KMS-11 (cell line): ENCODE results near the gene OCEL1.
A peak's percentile ranks its signal among the peaks of the same experiment; 100 is the strongest.

Experiments
- H2AFZ ChIP-seq: fragments of 200-600 bp; sonication (generic); 2 replicates; pipeline ENCODE4 v1.6.1; 2016; ENCODE audit warnings: antibody characterized with exemption, mixed run types, low read depth
- H3K27ac ChIP-seq: fragments of 200-600 bp; sonication (generic); 2 replicates; pipeline ENCODE4 v1.6.1; 2016; ENCODE audit warnings: mild to moderate bottlenecking, mixed run types
- H3K27me3 ChIP-seq: fragments of 200-600 bp; sonication (generic); 2 replicates; pipeline ENCODE4 v1.6.1; 2017; ENCODE audit warnings: mild to moderate bottlenecking, low read depth, mixed run types, moderate library complexity; ENCODE audit not compliant: insufficient read depth
- H3K36me3 ChIP-seq: fragments of 200-600 bp; sonication (generic); 2 replicates; pipeline ENCODE4 v1.6.1; 2017; ENCODE audit warnings: mild to moderate bottlenecking, mixed run types; ENCODE audit not compliant: insufficient read depth
- H3K4me1 ChIP-seq: fragments of 200-600 bp; sonication (generic); 2 replicates; pipeline ENCODE4 v1.6.1; 2016; ENCODE audit warnings: mild to moderate bottlenecking, low read depth, mixed run types; ENCODE audit not compliant: poor library complexity, severe bottlenecking
- H3K4me2 ChIP-seq: fragments of 200-600 bp; sonication (generic); 2 replicates; pipeline ENCODE4 v1.7.0; 2016; ENCODE audit warnings: mild to moderate bottlenecking, mixed run types
- H3K4me3 ChIP-seq: fragments of 200-600 bp; sonication (generic); IDR thresholded peaks from 2 replicates; pipeline ENCODE4 v1.6.1; 2017; ENCODE audit warnings: low read depth, low read length, mixed read lengths; ENCODE audit not compliant: insufficient read depth
- H3K79me2 ChIP-seq: fragments of 200-600 bp; sonication (generic); 2 replicates; pipeline ENCODE4 v1.6.1; 2016; ENCODE audit warnings: low read depth, mixed run types; ENCODE audit not compliant: insufficient read depth
- H3K9ac ChIP-seq: fragments of 200-600 bp; sonication (generic); 2 replicates; pipeline ENCODE4 v1.6.1; 2016; ENCODE audit warnings: mild to moderate bottlenecking, mixed run types
- H4K20me1 ChIP-seq: fragments of 200-600 bp; sonication (generic); 2 replicates; pipeline ENCODE4 v1.6.1; 2016; ENCODE audit warnings: mild to moderate bottlenecking, mixed run types; ENCODE audit not compliant: insufficient read depth
- TF ChIP-seq, protein P1 (sequence below): fragments of 200-600 bp; sonication (generic); conservative IDR thresholded peaks from 2 replicates; pipeline ENCODE4 v1.6.1; 2017; ENCODE audit warnings: low read depth, mild to moderate bottlenecking, antibody characterized with exemption, low read length, moderate library complexity, mixed read lengths

OCEL1 gene

DNA sequence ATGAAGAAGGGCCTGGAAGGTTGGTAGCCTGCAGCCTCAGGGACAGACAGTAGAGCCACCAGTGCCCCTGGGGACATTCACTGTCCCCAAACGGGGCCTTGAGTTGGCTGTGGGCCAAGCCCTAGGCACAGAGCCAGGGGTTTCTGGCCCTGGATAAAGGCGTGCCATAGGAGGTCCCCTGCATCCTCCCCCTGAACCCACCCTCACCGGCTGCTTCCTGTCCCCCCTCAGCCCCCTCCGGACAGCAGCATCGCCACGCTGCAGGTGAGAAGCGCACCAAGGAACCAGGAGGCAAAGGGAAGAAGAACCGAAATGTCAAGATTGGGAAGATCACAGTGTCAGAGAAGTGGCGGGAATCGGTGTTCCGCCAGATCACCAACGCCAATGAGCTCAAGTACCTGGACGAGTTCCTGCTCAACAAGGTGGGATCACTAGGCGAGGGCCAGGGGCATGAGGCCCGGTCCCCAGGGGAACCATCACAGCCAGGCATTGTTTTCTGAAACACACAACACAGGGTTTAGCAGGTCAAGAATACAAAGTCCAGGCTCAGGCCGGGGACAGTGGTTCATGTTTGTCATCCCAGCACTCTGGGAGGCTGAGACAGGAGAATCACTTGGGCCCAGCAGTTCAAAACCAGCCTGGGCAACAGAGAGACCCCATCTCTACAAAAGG lies 25.5 kb upstream of the OCEL1 start:
- Histone ChIP-seq H3K4me1 (no peaks in the 10 kb centered on the region), H3K9ac (no peak overlapping the region), H3K27me3 (no peaks in the 10 kb centered on the region), H3K4me3 (no peak overlapping the region), H2AFZ (no peak overlapping the region), H3K4me2 (no peak overlapping the region), H4K20me1 (no peaks in the 10 kb centered on the region), H3K79me2 (no peaks in the 10 kb centered on the region), H3K36me3 (no peaks in the 10 kb centered on the region), H3K27ac (no peak overlapping the region)
- TF ChIP-seq, protein P1, sequence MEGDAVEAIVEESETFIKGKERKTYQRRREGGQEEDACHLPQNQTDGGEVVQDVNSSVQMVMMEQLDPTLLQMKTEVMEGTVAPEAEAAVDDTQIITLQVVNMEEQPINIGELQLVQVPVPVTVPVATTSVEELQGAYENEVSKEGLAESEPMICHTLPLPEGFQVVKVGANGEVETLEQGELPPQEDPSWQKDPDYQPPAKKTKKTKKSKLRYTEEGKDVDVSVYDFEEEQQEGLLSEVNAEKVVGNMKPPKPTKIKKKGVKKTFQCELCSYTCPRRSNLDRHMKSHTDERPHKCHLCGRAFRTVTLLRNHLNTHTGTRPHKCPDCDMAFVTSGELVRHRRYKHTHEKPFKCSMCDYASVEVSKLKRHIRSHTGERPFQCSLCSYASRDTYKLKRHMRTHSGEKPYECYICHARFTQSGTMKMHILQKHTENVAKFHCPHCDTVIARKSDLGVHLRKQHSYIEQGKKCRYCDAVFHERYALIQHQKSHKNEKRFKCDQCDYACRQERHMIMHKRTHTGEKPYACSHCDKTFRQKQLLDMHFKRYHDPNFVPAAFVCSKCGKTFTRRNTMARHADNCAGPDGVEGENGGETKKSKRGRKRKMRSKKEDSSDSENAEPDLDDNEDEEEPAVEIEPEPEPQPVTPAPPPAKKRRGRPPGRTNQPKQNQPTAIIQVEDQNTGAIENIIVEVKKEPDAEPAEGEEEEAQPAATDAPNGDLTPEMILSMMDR = no peak

DNA sequence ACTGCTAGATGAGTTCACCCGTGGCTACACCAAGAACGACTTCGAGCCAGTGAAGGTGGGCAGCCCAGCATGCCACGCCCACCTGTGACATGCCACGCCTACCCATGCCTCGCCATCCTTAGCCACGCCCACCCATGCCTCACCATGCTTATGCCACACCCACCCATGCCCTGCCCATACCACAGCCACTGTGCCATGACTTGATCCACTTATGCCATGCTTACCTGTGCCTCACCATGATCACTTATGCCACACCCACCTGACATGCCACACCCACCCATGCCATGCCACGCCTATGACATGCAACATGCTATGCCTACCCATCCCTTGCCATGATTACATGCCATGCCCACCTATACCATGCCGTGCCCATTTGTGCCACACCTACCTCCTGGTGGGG lies 23.8 kb upstream of the OCEL1 start:
- TF ChIP-seq, protein P1 = no peak
- H3K9ac ChIP-seq = no peak overlapping the region
- no peaks in the 10 kb centered on the region for H4K20me1 ChIP-seq
- H3K4me2 ChIP-seq = no peak overlapping the region
- H3K36me3 ChIP-seq = no peaks in the 10 kb centered on the region
- no peaks in the 10 kb centered on the region for H3K4me1 ChIP-seq
- H3K27ac ChIP-seq = no peak overlapping the region
- no peak overlapping the region for H3K4me3 ChIP-seq
- no peak overlapping the region for H2AFZ ChIP-seq
- H3K27me3 ChIP-seq = no peaks in the 10 kb centered on the region
- H3K79me2 ChIP-seq = no peaks in the 10 kb centered on the region

DNA sequence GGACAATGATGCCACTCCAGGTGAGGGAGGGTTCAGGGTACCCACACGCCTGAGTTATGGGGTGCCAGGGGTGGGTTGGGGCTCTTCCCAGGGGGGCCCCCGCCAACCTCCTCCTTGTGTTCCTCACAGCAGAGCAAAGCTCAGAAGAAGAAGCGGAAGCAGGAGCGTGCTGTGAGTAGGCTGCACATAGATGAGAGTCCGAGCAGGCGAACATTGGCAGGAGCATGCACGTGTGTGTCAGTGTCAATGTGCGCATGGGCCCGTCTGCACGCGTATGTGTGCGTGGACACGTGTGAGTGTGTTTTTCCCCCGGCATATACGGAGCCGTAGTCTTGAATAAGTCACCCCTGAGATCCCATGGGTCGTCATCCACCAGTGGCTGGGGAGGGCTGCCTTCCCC lies 23.3 kb upstream of the OCEL1 start:
- no peaks in the 10 kb centered on the region for H3K79me2 ChIP-seq
- no peak overlapping the region for H3K4me3 ChIP-seq
- H4K20me1 ChIP-seq = no peaks in the 10 kb centered on the region
- H3K27ac ChIP-seq = no peak overlapping the region
- H3K9ac ChIP-seq = no peak overlapping the region
- no peak overlapping the region for H3K4me2 ChIP-seq
- TF ChIP-seq, protein P1 = no peak
- H2AFZ ChIP-seq = no peak overlapping the region
- no peaks in the 10 kb centered on the region for H3K4me1 ChIP-seq
- no peaks in the 10 kb centered on the region for H3K27me3 ChIP-seq
- H3K36me3 ChIP-seq = no peaks in the 10 kb centered on the region

DNA sequence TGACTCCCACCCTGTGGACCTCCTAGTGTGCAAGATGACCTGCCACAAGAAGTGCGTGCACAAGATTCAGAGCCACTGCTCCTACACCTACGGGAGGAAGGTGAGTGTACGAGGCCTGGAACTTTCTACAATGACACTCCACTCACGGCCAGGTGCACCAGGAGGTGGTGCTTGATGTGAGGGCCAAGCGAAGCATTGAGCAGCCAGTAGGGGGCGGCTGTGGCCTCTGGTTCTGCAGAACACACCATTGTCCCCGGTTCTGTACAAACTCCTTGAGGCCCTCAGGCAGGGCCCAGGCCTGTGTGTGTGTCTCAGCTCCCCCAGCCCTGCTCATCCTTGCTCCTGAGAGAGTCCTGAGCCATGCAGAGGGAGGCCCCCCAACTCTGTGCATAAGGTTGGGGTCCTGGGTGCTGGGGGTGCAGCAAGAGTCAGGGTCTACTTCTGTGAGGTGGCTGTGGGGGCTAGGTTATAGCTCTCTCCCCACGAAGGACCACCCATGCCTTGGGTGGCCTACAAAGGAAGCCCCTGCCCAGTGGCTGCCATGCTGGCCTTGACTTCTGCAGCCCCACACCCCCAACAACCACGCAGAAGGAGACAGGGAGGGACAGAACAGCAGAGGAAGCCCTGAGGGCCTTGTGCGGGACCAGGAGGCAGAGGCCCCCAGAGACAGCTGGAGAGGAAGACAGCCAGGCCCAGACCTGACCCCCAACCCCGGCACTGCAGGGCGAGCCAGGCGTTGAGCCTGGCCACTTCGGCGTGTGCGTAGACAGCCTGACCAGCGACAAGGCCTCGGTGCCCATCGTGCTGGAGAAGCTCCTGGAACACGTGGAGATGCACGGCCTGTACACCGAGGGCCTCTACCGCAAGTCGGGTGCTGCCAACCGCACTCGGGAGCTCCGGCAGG lies 20.5 kb upstream of the OCEL1 start:
- H3K36me3 ChIP-seq = no peaks in the 10 kb centered on the region
- no peaks in the 10 kb centered on the region for H3K27me3 ChIP-seq
- no peak overlapping the region for H3K9ac ChIP-seq
- no peaks in the 10 kb centered on the region for H3K4me1 ChIP-seq
- H3K4me2 ChIP-seq = no peak overlapping the region
- no peak overlapping the region for H2AFZ ChIP-seq
- no peak overlapping the region for H3K27ac ChIP-seq
- H3K79me2 ChIP-seq = no peaks in the 10 kb centered on the region
- no peak overlapping the region for H3K4me3 ChIP-seq
- no peaks in the 10 kb centered on the region for H4K20me1 ChIP-seq
- TF ChIP-seq, protein P1 = peak; percentile 62
